Osteoblast (primary cell): ENCODE data around the gene MTFR1L. TPM values are rescaled to one million over a fixed set of nuclear protein-coding genes. Genes with fewer than 3 reads are reported as not detected.

Experiments
- DNase-seq: peaks from one replicate; pipeline ENCODE4 v3.0.0; 2011; ENCODE audit warnings: low spot score, mixed read lengths; ENCODE audit not compliant: insufficient read length; ENCODE audit errors: missing footprints
- H2AFZ ChIP-seq: 2 replicates; pipeline ENCODE4 v1.6.0; 2011; ENCODE audit warnings: mild to moderate bottlenecking, low read length
- H3K27ac ChIP-seq: 2 replicates; pipeline ENCODE4 v1.5.1; 2011; ENCODE audit warnings: mild to moderate bottlenecking, low read depth, low read length, moderate library complexity
- H3K27me3 ChIP-seq: 2 replicates; pipeline ENCODE4 v1.6.0; 2012; ENCODE audit warnings: mild to moderate bottlenecking, control low read depth, inconsistent platforms, low read length, moderate library complexity; ENCODE audit not compliant: insufficient read depth
- H3K36me3 ChIP-seq: 2 replicates; pipeline ENCODE4 v1.5.1; 2011; ENCODE audit warnings: mild to moderate bottlenecking, low read length, control low read depth, moderate library complexity; ENCODE audit not compliant: insufficient read depth
- H3K4me1 ChIP-seq: 2 replicates; pipeline ENCODE4 v1.5.1; 2011; ENCODE audit warnings: mild to moderate bottlenecking, low read length, control low read depth, moderate library complexity; ENCODE audit not compliant: insufficient read depth
- H3K4me2 ChIP-seq: 2 replicates; pipeline ENCODE4 v1.6.0; 2011; ENCODE audit warnings: mild to moderate bottlenecking, low read length; ENCODE audit not compliant: insufficient read depth
- H3K4me3 ChIP-seq: fragments of 200-600 bp; sonication (generic); 3 replicates; pipeline ENCODE4 v1.5.1; 2012; ENCODE audit warnings: mild to moderate bottlenecking, low read length, inconsistent platforms; ENCODE audit not compliant: insufficient read depth
- H3K79me2 ChIP-seq: 2 replicates; pipeline ENCODE4 v1.6.0; 2012; ENCODE audit warnings: mild to moderate bottlenecking, low read length, control low read depth, inconsistent platforms; ENCODE audit not compliant: insufficient read depth
- H3K9me3 ChIP-seq: 2 replicates; pipeline ENCODE4 v1.5.1; 2011; ENCODE audit warnings: low read depth, low read length, control low read depth
- H4K20me1 ChIP-seq: 2 replicates; pipeline ENCODE4 v1.6.0; 2012; ENCODE audit warnings: mild to moderate bottlenecking, low read length, control low read depth; ENCODE audit not compliant: insufficient read depth
- total RNA-seq: library from RNA; depleted of rRNA; stranded (reverse); fragments of >200 nt; gene quantifications from 2 replicates; pipeline ENCODE4 v1.2.3, GENCODE V29; 2012
- TF ChIP-seq, protein P1 (sequence below): IDR thresholded peaks from 2 replicates; pipeline ENCODE4 v1.5.1; 2011; ENCODE audit warnings: mild to moderate bottlenecking, low read depth, low read length, moderate library complexity; ENCODE audit errors: extremely low read depth

MTFR1L gene
- total RNA-seq, 1 donor = 47.4 TPM

DNA sequence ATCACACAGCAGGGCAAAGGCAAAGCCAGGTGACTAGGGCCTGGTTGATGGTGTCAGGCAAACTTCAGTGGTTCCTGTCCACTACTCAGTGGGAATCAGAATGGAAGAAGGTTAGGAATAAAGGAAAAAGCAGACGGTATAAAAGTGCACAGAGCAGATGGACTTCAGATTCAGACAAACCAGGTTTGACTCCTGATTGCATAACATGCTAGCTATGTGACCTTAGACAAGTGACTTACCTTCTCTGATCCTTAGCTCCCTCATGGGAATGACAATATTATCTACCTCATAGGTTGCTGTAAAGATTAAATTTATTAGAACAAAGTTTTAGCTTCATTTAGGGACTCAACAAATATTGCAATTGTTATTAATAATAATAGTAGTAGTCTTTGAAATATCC, 50.9 kb downstream of the MTFR1L start:
- H3K4me1 ChIP-seq = peaks cover 17% of the 10 kb centered on the region
- H3K27ac ChIP-seq = no peak overlapping the region
- DNase-seq = no peak
- H3K36me3 ChIP-seq = peaks cover 28% of the 10 kb centered on the region
- peaks cover 18% of the 10 kb centered on the region for H4K20me1 ChIP-seq
- no peak overlapping the region for H2AFZ ChIP-seq
- peaks cover 32% of the 10 kb centered on the region for H3K79me2 ChIP-seq
- H3K4me2 ChIP-seq = no peak overlapping the region
- no peaks in the 10 kb centered on the region for H3K27me3 ChIP-seq
- H3K9me3 ChIP-seq = no peaks in the 10 kb centered on the region
- TF ChIP-seq, protein P1, sequence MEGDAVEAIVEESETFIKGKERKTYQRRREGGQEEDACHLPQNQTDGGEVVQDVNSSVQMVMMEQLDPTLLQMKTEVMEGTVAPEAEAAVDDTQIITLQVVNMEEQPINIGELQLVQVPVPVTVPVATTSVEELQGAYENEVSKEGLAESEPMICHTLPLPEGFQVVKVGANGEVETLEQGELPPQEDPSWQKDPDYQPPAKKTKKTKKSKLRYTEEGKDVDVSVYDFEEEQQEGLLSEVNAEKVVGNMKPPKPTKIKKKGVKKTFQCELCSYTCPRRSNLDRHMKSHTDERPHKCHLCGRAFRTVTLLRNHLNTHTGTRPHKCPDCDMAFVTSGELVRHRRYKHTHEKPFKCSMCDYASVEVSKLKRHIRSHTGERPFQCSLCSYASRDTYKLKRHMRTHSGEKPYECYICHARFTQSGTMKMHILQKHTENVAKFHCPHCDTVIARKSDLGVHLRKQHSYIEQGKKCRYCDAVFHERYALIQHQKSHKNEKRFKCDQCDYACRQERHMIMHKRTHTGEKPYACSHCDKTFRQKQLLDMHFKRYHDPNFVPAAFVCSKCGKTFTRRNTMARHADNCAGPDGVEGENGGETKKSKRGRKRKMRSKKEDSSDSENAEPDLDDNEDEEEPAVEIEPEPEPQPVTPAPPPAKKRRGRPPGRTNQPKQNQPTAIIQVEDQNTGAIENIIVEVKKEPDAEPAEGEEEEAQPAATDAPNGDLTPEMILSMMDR = no peak
- H3K4me3 ChIP-seq = no peak overlapping the region

DNA sequence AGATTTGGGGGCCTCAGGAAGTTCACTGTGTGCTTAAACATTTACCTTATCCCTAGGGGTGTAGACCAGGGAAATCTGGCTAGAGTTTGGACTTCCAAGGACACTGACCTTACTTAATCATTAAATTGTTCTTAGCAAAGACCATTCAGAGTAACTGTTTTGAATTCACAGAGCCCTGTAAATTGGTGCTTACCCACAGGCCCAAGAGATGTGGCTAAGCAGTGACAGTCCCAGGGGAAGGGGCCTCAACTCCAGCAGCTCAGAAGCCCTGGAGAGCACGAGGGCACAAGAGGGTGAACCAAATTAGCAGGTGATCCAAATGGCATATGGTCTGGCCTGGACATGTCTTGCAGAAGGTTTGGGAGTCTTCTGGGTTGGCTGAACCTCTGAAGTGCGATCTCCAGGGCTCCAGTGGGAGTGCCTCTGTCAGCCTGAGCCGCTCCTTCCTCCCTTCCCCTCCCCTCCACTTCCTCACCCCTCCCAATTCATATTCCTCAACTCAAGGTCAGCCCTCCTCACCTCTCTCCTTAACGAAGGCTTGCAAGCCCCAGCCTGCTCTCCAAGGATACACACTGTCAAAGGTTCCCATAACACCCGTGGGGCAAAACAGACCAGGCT, 51.4 kb downstream of the MTFR1L start:
- peaks cover 28% of the 10 kb centered on the region for H3K36me3 ChIP-seq
- no peak overlapping the region for H3K4me3 ChIP-seq
- H2AFZ ChIP-seq = no peak overlapping the region
- peaks cover 18% of the 10 kb centered on the region for H4K20me1 ChIP-seq
- TF ChIP-seq, protein P1 = no peak
- no peaks in the 10 kb centered on the region for H3K27me3 ChIP-seq
- H3K4me1 ChIP-seq = peaks cover 17% of the 10 kb centered on the region
- H3K9me3 ChIP-seq = no peaks in the 10 kb centered on the region
- peak; percentile 75 for DNase-seq
- no peak overlapping the region for H3K27ac ChIP-seq
- H3K79me2 ChIP-seq = peaks cover 32% of the 10 kb centered on the region
- H3K4me2 ChIP-seq = no peak overlapping the region

DNA sequence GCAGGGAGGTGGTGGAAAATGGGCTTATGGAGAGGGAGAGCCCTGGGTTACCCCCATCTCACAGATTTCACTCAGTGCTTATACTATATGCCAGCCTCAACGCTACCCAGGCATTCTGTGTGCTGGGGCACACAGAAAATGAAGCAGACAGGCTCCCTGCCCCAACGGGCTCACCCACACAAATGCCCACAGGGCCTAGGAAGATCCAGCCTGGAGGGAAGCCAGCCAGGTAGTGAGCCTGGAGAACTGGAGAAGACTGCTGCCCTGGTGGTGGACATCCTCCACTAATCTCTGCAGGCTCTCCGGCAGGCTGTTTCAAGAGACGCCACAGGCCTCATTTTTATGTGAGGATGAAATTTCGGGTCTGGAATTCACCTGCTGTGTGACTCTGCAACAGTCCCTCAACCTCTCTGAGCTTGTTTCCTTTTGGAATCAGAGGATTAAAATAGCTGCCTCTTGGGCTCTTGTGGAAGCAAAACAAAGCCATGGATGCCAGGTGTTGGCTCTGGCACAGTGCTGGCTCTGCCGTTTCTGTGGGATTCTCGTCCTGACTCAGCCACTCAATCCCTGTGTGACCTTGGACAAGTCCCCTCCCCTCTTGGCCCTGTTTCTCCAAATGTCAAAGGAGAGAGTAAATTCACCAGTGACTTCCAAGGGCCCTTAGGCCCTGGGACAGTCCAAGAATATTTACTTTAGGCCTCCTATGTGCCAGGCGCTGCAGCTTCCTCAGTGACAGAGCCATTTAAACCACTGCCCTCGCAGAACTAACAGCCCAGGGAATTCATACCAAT, 52.1 kb downstream of the MTFR1L start:
- Histone ChIP-seq H3K4me2 (no peak overlapping the region), H3K36me3 (peaks cover 28% of the 10 kb centered on the region), H3K27me3 (no peaks in the 10 kb centered on the region), H3K4me1 (peaks cover 17% of the 10 kb centered on the region), H2AFZ (no peak overlapping the region), H3K27ac (no peak overlapping the region), H3K9me3 (no peaks in the 10 kb centered on the region), H3K79me2 (peaks cover 32% of the 10 kb centered on the region), H3K4me3 (no peak overlapping the region), H4K20me1 (peaks cover 18% of the 10 kb centered on the region)
- TF ChIP-seq, protein P1 = no peak
- DNase-seq = no peak

DNA sequence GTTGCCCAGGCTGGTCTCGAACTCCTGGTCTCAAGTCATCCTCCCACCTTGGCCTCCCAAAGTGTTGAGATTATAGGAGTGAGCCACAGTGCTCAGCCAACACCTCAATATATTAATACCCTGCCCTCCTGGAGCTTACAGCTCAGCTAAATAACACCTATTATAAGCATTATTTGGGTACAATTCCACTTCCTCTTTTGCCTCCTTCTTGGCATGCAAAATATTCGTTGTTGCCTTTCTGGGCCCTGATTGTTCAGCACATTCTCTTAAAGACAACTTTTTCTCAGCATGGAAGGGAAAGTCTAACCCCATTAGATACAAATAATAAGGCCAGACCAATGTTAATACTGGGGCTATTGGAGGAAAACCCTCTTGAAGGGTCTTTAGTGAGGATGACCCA, 53.0 kb downstream of the MTFR1L start:
- peaks cover 17% of the 10 kb centered on the region for H3K4me1 ChIP-seq
- H2AFZ ChIP-seq = no peak overlapping the region
- H4K20me1 ChIP-seq = peaks cover 16% of the 10 kb centered on the region
- H3K9me3 ChIP-seq = no peaks in the 10 kb centered on the region
- TF ChIP-seq, protein P1 = no peak
- no peak overlapping the region for H3K4me3 ChIP-seq
- no peak overlapping the region for H3K27ac ChIP-seq
- peaks cover 23% of the 10 kb centered on the region for H3K36me3 ChIP-seq
- H3K4me2 ChIP-seq = no peak overlapping the region
- DNase-seq = no peak
- H3K27me3 ChIP-seq = no peaks in the 10 kb centered on the region
- H3K79me2 ChIP-seq = peaks cover 32% of the 10 kb centered on the region
